ENCODE data around the gene TNRC18.

GRCh38 chr7:5295039-5296014 lies 128.3 kb downstream of the TNRC18 start:
- TF ChIP-seq CTCF (IDR thresholded peaks at IDR 0.05) (no peak), EZH2 (IDR thresholded peaks at IDR 0.05; ENCODE audit: borderline replicate concordance, insufficient read depth, low read depth, low read length, poor library complexity, severe bottlenecking) (no peak)

Data from B cell (primary cell).